Keratinocyte (primary cell): Measurements from ENCODE around the gene CDH13. TPM values are rescaled to one million over a fixed set of nuclear protein-coding genes. Genes with fewer than 3 reads are reported as not detected.
A peak's percentile ranks its signal among the peaks of the same experiment; 100 is the strongest.

Experiments used
- DNase-seq: peaks from one replicate; pipeline ENCODE4 v3.0.0-alpha.2; 2011; ENCODE audit warnings: low read depth, missing footprints, low spot score
- FAIRE-seq: peaks from 2 replicates; lab custom pipeline; 2011; peaks lifted over from hg19 to GRCh38; lab: Jason Lieb, UNC
- H2AFZ ChIP-seq: 2 replicates; pipeline ENCODE4 v1.6.0; 2012; ENCODE audit warnings: low read length, control low read depth, inconsistent platforms; ENCODE audit not compliant: control insufficient read depth
- H3K27ac ChIP-seq: 2 replicates; pipeline ENCODE4 v1.5.1; 2011; ENCODE audit warnings: low read length; ENCODE audit not compliant: control insufficient read depth, insufficient read depth
- H3K27me3 ChIP-seq: 3 replicates; pipeline ENCODE4 v1.6.0; 2011; ENCODE audit warnings: low read length; ENCODE audit not compliant: control insufficient read depth, insufficient read depth; ENCODE audit errors: extremely low read depth
- H3K36me3 ChIP-seq, 2 experiments: 2 replicates in 1 of 2; 3 replicates in 1 of 2; pipeline ENCODE4 v1.5.1; 2011; ENCODE audit warnings: low read length in 2 of 2, mild to moderate bottlenecking in 1 of 2; ENCODE audit not compliant: control insufficient read depth in 2 of 2, insufficient read depth in 2 of 2; ENCODE audit errors: extremely low read depth in 1 of 2
- H3K4me1 ChIP-seq: 3 replicates; pipeline ENCODE4 v1.5.1; 2011; ENCODE audit warnings: low read length; ENCODE audit not compliant: control insufficient read depth, insufficient read depth; ENCODE audit errors: extremely low read depth
- H3K4me2 ChIP-seq: 3 replicates; pipeline ENCODE4 v1.6.0; 2011; ENCODE audit warnings: low read depth, low read length; ENCODE audit not compliant: control insufficient read depth, insufficient read depth; ENCODE audit errors: extremely low read depth
- H3K4me3 ChIP-seq, 3 experiments: fragments of 200-600 bp in 1 of 3; sonication (generic) in 1 of 3; 2 replicates in 2 of 3; 3 replicates in 1 of 3; pipeline ENCODE4 v1.5.1; 2011 to 2016; ENCODE audit warnings: low read length in 3 of 3, mild to moderate bottlenecking in 3 of 3, control low read depth in 2 of 3, inconsistent platforms in 1 of 3, low read depth in 1 of 3, mixed read lengths in 1 of 3, mixed run types in 1 of 3, moderate library complexity in 1 of 3; ENCODE audit not compliant: control insufficient read depth in 2 of 3, insufficient read depth in 2 of 3; ENCODE audit errors: extremely low read depth in 1 of 3
- H3K79me2 ChIP-seq: 2 replicates; pipeline ENCODE4 v1.6.0; 2012; ENCODE audit warnings: low read length; ENCODE audit not compliant: control insufficient read depth, insufficient read depth
- H3K9ac ChIP-seq: 3 replicates; pipeline ENCODE4 v1.6.0; 2011; ENCODE audit warnings: low read length; ENCODE audit not compliant: control insufficient read depth, insufficient read depth; ENCODE audit errors: extremely low read depth
- H3K9me1 ChIP-seq: 3 replicates; pipeline ENCODE4 v1.6.0; 2011; ENCODE audit warnings: low read length; ENCODE audit not compliant: control insufficient read depth, insufficient read depth; ENCODE audit errors: extremely low read depth
- H3K9me3 ChIP-seq: 2 replicates; pipeline ENCODE4 v1.5.1; 2012; ENCODE audit warnings: low read depth, low read length; ENCODE audit not compliant: control insufficient read depth
- H4K20me1 ChIP-seq: 3 replicates; pipeline ENCODE4 v1.6.0; 2011; ENCODE audit warnings: low read length; ENCODE audit not compliant: control insufficient read depth, insufficient read depth; ENCODE audit errors: extremely low read depth
- CTCF ChIP-seq, 3 experiments: IDR thresholded peaks in 1 of 3; conservative IDR thresholded peaks in 1 of 3; optimal IDR thresholded peaks in 1 of 3; 2 replicates in 2 of 3; 3 replicates in 1 of 3; pipeline versions ENCODE3 to v1.5.1; 2011; ENCODE audit warnings: low read length in 3 of 3, mild to moderate bottlenecking in 3 of 3, moderate library complexity in 2 of 3, control low read depth in 1 of 3, inconsistent platforms in 1 of 3; ENCODE audit not compliant: insufficient read depth in 2 of 3; ENCODE audit errors: extremely low read depth in 1 of 3
- EZH2 ChIP-seq: IDR thresholded peaks from one replicate; pipeline ENCODE4 v1.6.1; 2012; ENCODE audit warnings: inconsistent platforms, mild to moderate bottlenecking, low read length, moderate library complexity
- dilution Hi-C: fragments of 300-500 bp; cut with MboI; formaldehyde crosslinking; loops from one replicate; pipeline ENCODE4 v1.7.0; 2020; ENCODE audit warnings: low sequenced_read_pairs; ENCODE audit not compliant: extremely low pct_ligation_motif_present
- polyA plus RNA-seq, 5 experiments: library from polyadenylated mRNA; depleted of rRNA in 3 of 5; stranded (reverse) in 3 of 5; stranded (forward) in 1 of 5; unstranded in 1 of 5; fragments of >200 nt; gene quantifications; 1 replicate in 1 of 5; 2 replicates in 3 of 5; 3 replicates in 1 of 5; pipeline versions ENCODE4 v1.2.1 to v1.2.3, GENCODE V29; 2011 to 2012; ENCODE audit warnings: missing spikeins in 2 of 5, low read depth in 1 of 5, low replicate concordance in 1 of 5

Gene CDH13
- polyA plus RNA-seq, 1 donor (not counting 4 experiments of a cell fraction or from before 2014, with no cell fraction given), result 111 TPM

GRCh38 chr16:83550183-83550569 lies 923.4 kb downstream of the CDH13 start:
- Histone ChIP-seq H3K4me2 (no peak overlapping the region), H3K79me2 (no peaks in the 10 kb centered on the region), H3K4me3 (no peak overlapping the region), H3K9me1 (no peaks in the 10 kb centered on the region), H3K27me3 (no peaks in the 10 kb centered on the region), H3K4me1 (peaks cover 10% of the 10 kb centered on the region), H3K27ac (no peak overlapping the region), H4K20me1 (no peaks in the 10 kb centered on the region), H2AFZ (no peak overlapping the region), H3K9ac (no peak overlapping the region), H3K36me3 (no peaks in the 10 kb centered on the region), H3K9me3 (no peaks in the 10 kb centered on the region)
- FAIRE-seq (no peak), DNase-seq (no peak)
- TF ChIP-seq CTCF (optimal IDR thresholded peaks at IDR 0.05 in 1 of 3, IDR thresholded peaks at IDR 0.05 in 1 of 3, conservative IDR thresholded peaks at IDR 0.05 in 1 of 3; ENCODE audit: extremely low read depth in 1 of 3, insufficient read depth in 2 of 3, low read length in 3 of 3), result no peak
- no peak for TF ChIP-seq EZH2
- dilution Hi-C loops, result no loop called here

GRCh38 chr16:83552228-83552627 lies 925.5 kb downstream of the CDH13 start:
- Histone ChIP-seq H4K20me1 (no peaks in the 10 kb centered on the region), H2AFZ (no peak overlapping the region), H3K79me2 (no peaks in the 10 kb centered on the region), H3K9me1 (no peaks in the 10 kb centered on the region), H3K9ac (no peak overlapping the region), H3K9me3 (no peaks in the 10 kb centered on the region), H3K27me3 (no peaks in the 10 kb centered on the region), H3K4me3 (no peak overlapping the region), H3K27ac (no peak overlapping the region), H3K4me2 (peak overlapping the region; percentile 13), H3K4me1 (peaks cover 10% of the 10 kb centered on the region), H3K36me3 (peaks cover 0 to 2% of the 10 kb centered on the region in 2 experiments)
- no peak for TF ChIP-seq CTCF (optimal IDR thresholded peaks at IDR 0.05 in 1 of 3, IDR thresholded peaks at IDR 0.05 in 1 of 3, conservative IDR thresholded peaks at IDR 0.05 in 1 of 3; ENCODE audit: extremely low read depth in 1 of 3, insufficient read depth in 2 of 3, low read length in 3 of 3)
- no peak for TF ChIP-seq EZH2
- FAIRE-seq (peak; percentile 90), DNase-seq (no peak)
- dilution Hi-C loops, result no loop called here
